B cell (primary cell): ENCODE results near the gene ZP1. TPM values are rescaled to one million over a fixed set of nuclear protein-coding genes. Genes with fewer than 3 reads are reported as not detected.
"Not testable (repeated sequence)": the region's sequence is repeated elsewhere in the genome, so short reads cannot be mapped to it uniquely, and the experiment has no call there.

ENCODE experiments used
- ATAC-seq: fragments of 200-7000 bp; cut with Tn5 transposase; one replicate; pipeline ENCODE4 v1.10.0; 2021; ENCODE audit warnings: low read depth, mild to moderate bottlenecking, moderate number of reproducible peaks, moderate library complexity
- CTCF ChIA-PET: fragments of 350-600 bp; sonication (Branson Sonifier 250); formaldehyde crosslinking; loops from one replicate; lab custom pipeline; 2021; ENCODE audit warnings: antibody characterized with exemption, inconsistent platforms; lab: Charles Lee
- POLR2A ChIA-PET: fragments of 350-600 bp; sonication (Branson Sonifier 250); formaldehyde crosslinking; loops from one replicate; lab custom pipeline; 2021; ENCODE audit warnings: antibody characterized with exemption; lab: Charles Lee
- DNase-seq: peaks from one replicate; pipeline ENCODE4 v3.0.0; 2013
- H2AFZ ChIP-seq: 2 replicates; pipeline ENCODE4 v1.6.1; 2012; ENCODE audit warnings: mild to moderate bottlenecking, low read depth, low read length; ENCODE audit not compliant: insufficient read depth, poor library complexity, severe bottlenecking
- H3K27ac ChIP-seq, 2 donors: 1 replicate in 1 of 2; 2 replicates in 1 of 2; pipeline ENCODE4 v1.5.1; 2012 to 2013; ENCODE audit warnings: low read length in 2 of 2, mild to moderate bottlenecking in 2 of 2, moderate library complexity in 1 of 2
- H3K27me3 ChIP-seq, 4 experiments: fragments of 200-600 bp in 1 of 4; sonication (generic) in 1 of 4; replicated peaks in 1 of 4; 1 replicate in 2 of 4; 2 replicates in 2 of 4; pipeline versions ENCODE4 v1.6.1 to v1.7.0; 2013 to 2016; ENCODE audit warnings: low read length in 3 of 4, mild to moderate bottlenecking in 2 of 4, mixed read lengths in 1 of 4, moderate library complexity in 1 of 4; ENCODE audit not compliant: insufficient read depth in 4 of 4, control insufficient read depth in 3 of 4; ENCODE audit errors: control extremely low read depth in 1 of 4
- H3K36me3 ChIP-seq, 2 experiments: replicated peaks in 1 of 2; 1 replicate in 1 of 2; 2 replicates in 1 of 2; pipeline versions ENCODE4 v1.6.1 to v1.7.1; 2013; ENCODE audit warnings: low read length in 1 of 2; ENCODE audit not compliant: insufficient read depth in 2 of 2, control insufficient read depth in 1 of 2; ENCODE audit errors: control extremely low read depth in 1 of 2, extremely low read depth in 1 of 2
- H3K4me1 ChIP-seq, 2 donors: fragments of 200-600 bp in 1 of 2; sonication (generic) in 1 of 2; 1 replicate in 1 of 2; 2 replicates in 1 of 2; pipeline versions ENCODE4 v1.5.1 to v1.6.1; 2013 to 2017; ENCODE audit warnings: low read length in 2 of 2; ENCODE audit not compliant: control insufficient read depth in 2 of 2, insufficient read depth in 2 of 2
- H3K4me2 ChIP-seq: replicated peaks from 2 replicates; pipeline ENCODE3; 2012; ENCODE audit warnings: mild to moderate bottlenecking, low read depth, low read length; ENCODE audit not compliant: poor library complexity, severe bottlenecking
- H3K4me3 ChIP-seq, 5 experiments: fragments of 200-600 bp in 1 of 5; sonication (generic) in 1 of 5; 1 replicate in 3 of 5; 2 replicates in 2 of 5; pipeline versions ENCODE4 v1.5.1 to v1.7.0; 2011 to 2016; ENCODE audit warnings: low read length in 4 of 5, mild to moderate bottlenecking in 4 of 5, low read depth in 2 of 5, control low read depth in 1 of 5, moderate library complexity in 1 of 5; ENCODE audit not compliant: insufficient read depth in 1 of 5; ENCODE audit errors: control extremely low read depth in 1 of 5, extremely low read depth in 1 of 5
- H3K79me2 ChIP-seq: fragments of 200-600 bp; sonication (generic); one replicate; pipeline ENCODE4 v1.6.0; 2016; ENCODE audit warnings: low read length; ENCODE audit not compliant: control insufficient read depth, insufficient read depth
- H3K9ac ChIP-seq: fragments of 200-600 bp; sonication (generic); 2 replicates; pipeline ENCODE4 v1.6.1; 2017; ENCODE audit warnings: mild to moderate bottlenecking, low read length, moderate library complexity
- H3K9me3 ChIP-seq, 3 donors: one replicate each; pipeline versions ENCODE4 v1.6.1 to v1.7.1; 2013; ENCODE audit warnings: low read length in 2 of 3; ENCODE audit not compliant: control insufficient read depth in 2 of 3, insufficient read depth in 1 of 3; ENCODE audit errors: control extremely low read depth in 1 of 3
- H4K20me1 ChIP-seq: 2 replicates; pipeline ENCODE4 v1.6.0; 2012; ENCODE audit warnings: mild to moderate bottlenecking, low read length; ENCODE audit not compliant: insufficient read depth, control insufficient read depth, poor library complexity, severe bottlenecking
- H3K27ac Mint-ChIP-seq: one replicate; pipeline ENCODE4 v1.8.0; 2021; ENCODE audit warnings: mixed read lengths
- H3K27me3 Mint-ChIP-seq: one replicate; pipeline ENCODE4 v1.8.0; 2021; ENCODE audit warnings: mixed read lengths
- H3K4me1 Mint-ChIP-seq: one replicate; pipeline ENCODE4 v1.8.0; 2021; ENCODE audit warnings: mixed read lengths
- H3K4me3 Mint-ChIP-seq: one replicate; pipeline ENCODE4 v1.8.0; 2021; ENCODE audit warnings: mixed read lengths
- H3K9me3 Mint-ChIP-seq: one replicate; pipeline ENCODE4 v1.8.0; 2022; ENCODE audit warnings: mixed read lengths; ENCODE audit not compliant: insufficient read depth
- CTCF ChIP-seq: fragments of 200-600 bp; IDR thresholded peaks from one replicate; pipeline ENCODE4 v1.8.0; 2022; ENCODE audit warnings: antibody characterized with exemption, mild to moderate bottlenecking
- EZH2 ChIP-seq: IDR thresholded peaks from 2 replicates; pipeline ENCODE4 v1.6.1; 2012; ENCODE audit warnings: borderline replicate concordance, low read depth, mild to moderate bottlenecking, moderate library complexity, low read length; ENCODE audit not compliant: insufficient read depth, poor library complexity, severe bottlenecking
- WGBS: methylation state at CpG from one replicate; pipeline ENCODE4 v1.1.5; 2013; ENCODE audit warnings: missing lambda C conversion rate; ENCODE audit not compliant: insufficient coverage; 5-methylcytosine and 5-hydroxymethylcytosine counted together
- intact Hi-C: fragments of 100-400 bp; cut with micrococcal nuclease; formaldehyde crosslinking; loops from one replicate; pipeline ENCODE4 v1.10.0; 2022
- polyA plus RNA-seq: library from polyadenylated mRNA; depleted of rRNA; stranded (reverse); fragments of >200 nt; gene quantifications from 2 replicates; pipeline ENCODE4 v1.2.3, GENCODE V29; 2012
- total RNA-seq, 2 donors: library from RNA; stranded (reverse); fragments of 120-200 nt in 1 of 2; gene quantifications; 1 replicate in 1 of 2; 2 replicates in 1 of 2; pipeline versions ENCODE4 v1.2.3 to v1.2.4, GENCODE V29; 2013 to 2022

The ZP1 gene
- total and polyA plus RNA-seq, 2 donors (not counting 1 experiment from before 2014, with no cell fraction given) = 0.06 TPM; not detected in 1

- peak overlapping the region; percentile 52 for H3K4me3 Mint-ChIP-seq
- CTCF ChIA-PET = not testable (repeated sequence)
Observed at GRCh38 chr11:60909680-60910280, 42.4 kb downstream of the ZP1 start.

GRCh38 chr11:60910281-60910687 is 42.9 kb downstream of the ZP1 start:
- DNase-seq (peak; percentile 86), ATAC-seq (peak; percentile 31)
- Histone ChIP-seq H3K4me3 (peak overlapping the region in 1 of 5 experiments; percentile 34), H3K4me2 (peak overlapping the region; percentile 62), H3K27me3 (no peaks in the 10 kb centered on the region), H3K79me2 (peaks cover 30% of the 10 kb centered on the region), H3K9me3 (no peaks in the 10 kb centered on the region), H2AFZ (no peak overlapping the region), H3K27ac (peak overlapping the region; percentile 71 to 79), H3K9ac (peak overlapping the region; percentile 2), H3K4me1 (peaks cover 51 to 71% of the 10 kb centered on the region in 2 donors), H4K20me1 (peaks cover 9% of the 10 kb centered on the region), H3K36me3 (no peaks in the 10 kb centered on the region)
- ChIA-PET POLR2A (no interaction called here), CTCF (no interaction called here)
- H3K27ac Mint-ChIP-seq = peak overlapping the region; percentile 86
- H3K9me3 Mint-ChIP-seq = no peaks in the 10 kb centered on the region
- 6% methylated on average over 3 of the region's 3 CpGs for WGBS
- H3K4me1 Mint-ChIP-seq = peaks cover 70% of the 10 kb centered on the region
- no peak for TF ChIP-seq EZH2
- TF ChIP-seq CTCF = no peak
- H3K27me3 Mint-ChIP-seq = no peaks in the 10 kb centered on the region
- intact Hi-C loops = loop anchor here (1.0 to 10.0 kb wide), 5 partner anchors 68 to 1245 kb away; partner anchors contain the start of genes CCDC86, FEN1, MS4A1 and PATL1
- H3K4me3 Mint-ChIP-seq = peak overlapping the region; percentile 52

More at GRCh38 chr11:60909680-60910280, 42.4 kb downstream of the ZP1 start:
- POLR2A ChIA-PET = interaction anchor here (0.6 kb wide), 1 partner anchor 42 kb away, joined by 8 read pairs; the partner anchor contains the start of gene SLC15A3
- Histone ChIP-seq H3K79me2 (peaks cover 30% of the 10 kb centered on the region), H3K4me2 (peak overlapping the region; percentile 62), H3K9ac (peak overlapping the region; percentile 2), H3K4me3 (peak overlapping the region in 1 of 5 experiments; percentile 34), H3K4me1 (peaks cover 52 to 71% of the 10 kb centered on the region in 2 donors), H4K20me1 (peaks cover 14% of the 10 kb centered on the region), H3K27ac (peak overlapping the region; percentile 71 to 79)
- ATAC-seq, H3K9me3 Mint-ChIP-seq, H3K27me3 Mint-ChIP-seq, H2AFZ ChIP-seq, H3K9me3 ChIP-seq, DNase-seq, H3K27me3 ChIP-seq, H3K36me3 ChIP-seq: not testable (repeated sequence)
- 50% methylated on average over 1 of the region's 3 CpGs for WGBS
- intact Hi-C loops = loop anchor here (1.0 to 10.0 kb wide), 5 partner anchors 67 to 1245 kb away; partner anchors contain the start of genes CCDC86, FEN1, MS4A1 and PATL1
- Mint-ChIP-seq H3K4me1 (peaks cover 70% of the 10 kb centered on the region), H3K27ac (peak overlapping the region; percentile 86)
